Mesothelial cell of epicardium (in vitro differentiated cells): Measurements from ENCODE around the gene LRRK1. TPM values are rescaled to one million over a fixed set of nuclear protein-coding genes. Genes with fewer than 3 reads are reported as not detected.

Source experiments
- DNase-seq, 2 experiments: peaks; one replicate each; pipeline ENCODE4 v3.0.0; 2021; ENCODE audit warnings: low spot score in 2 of 2; ENCODE audit not compliant: unreplicated experiment in 2 of 2
- H3K27ac Mint-ChIP-seq: 2 replicates; pipeline ENCODE4 v1.8.0; 2021; ENCODE audit warnings: mixed read lengths
- H3K27me3 Mint-ChIP-seq: 2 replicates; pipeline ENCODE4 v1.8.0; 2021; ENCODE audit warnings: low read depth, mixed read lengths
- H3K36me3 Mint-ChIP-seq: 2 replicates; pipeline ENCODE4 v1.8.0; 2021; ENCODE audit warnings: mixed read lengths
- H3K4me1 Mint-ChIP-seq: 2 replicates; pipeline ENCODE4 v1.8.0; 2021; ENCODE audit warnings: mixed read lengths
- H3K4me3 Mint-ChIP-seq: 2 replicates; pipeline ENCODE4 v1.8.0; 2021; ENCODE audit warnings: mild to moderate bottlenecking, moderate library complexity, mixed read lengths
- H3K9me3 Mint-ChIP-seq: 2 replicates; pipeline ENCODE4 v1.8.0; 2021; ENCODE audit warnings: mixed read lengths
- CTCF ChIP-seq: fragments of 200-600 bp; sonication (generic); IDR thresholded peaks from one replicate; pipeline ENCODE4 v1.5.0; 2021; ENCODE audit warnings: antibody characterized with exemption; ENCODE audit not compliant: unreplicated experiment
- total RNA-seq: library from RNA; stranded (reverse); gene quantifications from 3 replicates; pipeline ENCODE4 v1.2.1, GENCODE V29; 2021

LRRK1 gene
- total RNA-seq, 1 donor from 2014 or later, result 2.3 TPM

- Mint-ChIP-seq H3K4me1 (peaks cover 14% of the 10 kb centered on the region), H3K27me3 (peaks cover 9% of the 10 kb centered on the region), H3K9me3 (peaks cover 4% of the 10 kb centered on the region), H3K4me3 (peak overlapping the region; percentile 39), H3K27ac (peak overlapping the region; percentile 66), H3K36me3 (no peaks in the 10 kb centered on the region)
- TF ChIP-seq CTCF, result no peak
- DNase-seq, result no peak
Measured at GRCh38 chr15:100901702-100902435, 17.3 kb upstream of the LRRK1 start.

GRCh38 chr15:100902436-100903167 is 16.6 kb upstream of the LRRK1 start:
- peaks cover 4% of the 10 kb centered on the region for H3K9me3 Mint-ChIP-seq
- peaks cover 10% of the 10 kb centered on the region for H3K27me3 Mint-ChIP-seq
- peak overlapping the region; percentile 39 for H3K4me3 Mint-ChIP-seq
- peak overlapping the region; percentile 66 for H3K27ac Mint-ChIP-seq
- no peak for TF ChIP-seq CTCF
- no peaks in the 10 kb centered on the region for H3K36me3 Mint-ChIP-seq
- H3K4me1 Mint-ChIP-seq, result peaks cover 14% of the 10 kb centered on the region
- DNase-seq, result no peak

- Mint-ChIP-seq H3K4me1 (peaks cover 14% of the 10 kb centered on the region), H3K36me3 (no peaks in the 10 kb centered on the region), H3K9me3 (peaks cover 4% of the 10 kb centered on the region), H3K27ac (no peak overlapping the region), H3K4me3 (no peak overlapping the region), H3K27me3 (peaks cover 8% of the 10 kb centered on the region)
- no peak for TF ChIP-seq CTCF
- DNase-seq, result no peak
Measured at GRCh38 chr15:100903168-100903554, 16.0 kb upstream of the LRRK1 start.

- Mint-ChIP-seq H3K27ac (no peak overlapping the region), H3K36me3 (no peaks in the 10 kb centered on the region), H3K9me3 (peaks cover 4% of the 10 kb centered on the region), H3K27me3 (peaks cover 9% of the 10 kb centered on the region), H3K4me3 (no peak overlapping the region), H3K4me1 (peaks cover 14% of the 10 kb centered on the region)
- TF ChIP-seq CTCF, result no peak
- no peak for DNase-seq
Measured at GRCh38 chr15:100905850-100906249, 13.3 kb upstream of the LRRK1 start.

GRCh38 chr15:100908466-100908865 is 10.7 kb upstream of the LRRK1 start:
- peaks cover 7% of the 10 kb centered on the region for H3K9me3 Mint-ChIP-seq
- H3K27ac Mint-ChIP-seq, result no peak overlapping the region
- H3K27me3 Mint-ChIP-seq, result peaks cover 16% of the 10 kb centered on the region
- H3K36me3 Mint-ChIP-seq, result no peaks in the 10 kb centered on the region
- no peak overlapping the region for H3K4me3 Mint-ChIP-seq
- H3K4me1 Mint-ChIP-seq, result no peaks in the 10 kb centered on the region
- TF ChIP-seq CTCF, result no peak
- no peak for DNase-seq
